PC-3 (cell line): ENCODE measurements around the gene ASTN2. TPM values are rescaled to one million over a fixed set of nuclear protein-coding genes. Genes with fewer than 3 reads are reported as not detected.

Experiments used
- ATAC-seq: fragments of 200-7000 bp; cut with Tn5 transposase; 2 replicates; pipeline ENCODE4 v1.9.1; 2020; ENCODE audit warnings: mild to moderate bottlenecking, moderate library complexity
- BruUV-seq: library from RNA; stranded (reverse); fragments of 400-500 nt; replicated peaks from 2 replicates; lab custom pipeline; 2021; lab: Mats Ljungman, UMichigan
- CTCF ChIA-PET: fragments of 300-600 bp; sonication (Branson Sonifier 250); formaldehyde crosslinking; loops from one replicate; lab custom pipeline; 2022; ENCODE audit warnings: antibody characterized with exemption; lab: Charles Lee
- POLR2A ChIA-PET: fragments of 300-600 bp; sonication (Branson Sonifier 250); formaldehyde crosslinking; loops from one replicate; lab custom pipeline; 2022; ENCODE audit warnings: antibody characterized with exemption; ENCODE audit not compliant: unreplicated experiment; lab: Charles Lee
- DNase-seq: peaks from one replicate; pipeline ENCODE4 v3.0.0-alpha.2; 2015
- H2AFZ ChIP-seq: fragments of 300-600 bp; sonication (generic); 2 replicates; pipeline ENCODE4 v1.6.0; 2016; ENCODE audit warnings: antibody characterized with exemption, low read length
- H3F3A ChIP-seq: fragments of 300-600 bp; sonication (generic); one replicate; pipeline ENCODE4 v1.6.0; 2017; ENCODE audit warnings: antibody characterized with exemption, low read length, control low read depth, mild to moderate bottlenecking; ENCODE audit not compliant: unreplicated experiment
- H3K27ac ChIP-seq: fragments of 300-600 bp; sonication (generic); 2 replicates; pipeline ENCODE4 v1.5.1; 2016; ENCODE audit warnings: mild to moderate bottlenecking, low read length
- H3K27me3 ChIP-seq: fragments of 300-600 bp; sonication (generic); 2 replicates; pipeline ENCODE4 v1.6.1; 2016; ENCODE audit warnings: low read length, mixed read lengths
- H3K36me3 ChIP-seq: fragments of 300-600 bp; sonication (generic); 2 replicates; pipeline ENCODE4 v1.6.1; 2016; ENCODE audit warnings: low read depth, mixed run types, low read length, mixed read lengths
- H3K4me1 ChIP-seq: fragments of 300-600 bp; sonication (generic); 2 replicates; pipeline ENCODE4 v1.5.1; 2016; ENCODE audit warnings: low read length; ENCODE audit not compliant: insufficient read depth
- H3K4me2 ChIP-seq: fragments of 300-600 bp; sonication (generic); 2 replicates; pipeline ENCODE4 v1.6.0; 2016; ENCODE audit warnings: low read length
- H3K4me3 ChIP-seq: fragments of 300-600 bp; sonication (generic); 2 replicates; pipeline ENCODE4 v1.5.1; 2016; ENCODE audit warnings: mild to moderate bottlenecking, low read length, mixed read lengths
- H3K79me2 ChIP-seq: fragments of 300-600 bp; sonication (generic); 2 replicates; pipeline ENCODE4 v1.6.1; 2017; ENCODE audit warnings: low read length, mixed read lengths
- H3K9ac ChIP-seq: fragments of 300-600 bp; sonication (generic); 2 replicates; pipeline ENCODE4 v1.6.0; 2016; ENCODE audit warnings: mild to moderate bottlenecking, low read length
- H3K9me2 ChIP-seq: fragments of 300-600 bp; sonication (generic); replicated peaks from 2 replicates; pipeline ENCODE4 v1.6.1; 2016; ENCODE audit warnings: mixed run types, low read length, mixed read lengths
- H3K9me3 ChIP-seq: fragments of 300-600 bp; sonication (generic); 2 replicates; pipeline ENCODE4 v1.6.1; 2016; ENCODE audit warnings: low read length, mixed read lengths
- H4K20me1 ChIP-seq: fragments of 300-600 bp; sonication (generic); 2 replicates; pipeline ENCODE4 v1.6.1; 2016; ENCODE audit warnings: low read length, mixed read lengths
- EZH2 ChIP-seq: fragments of 300-600 bp; sonication (generic); IDR thresholded peaks from one replicate; pipeline ENCODE4 v1.6.1; 2017; ENCODE audit warnings: antibody characterized with exemption, mild to moderate bottlenecking, low read length; ENCODE audit not compliant: unreplicated experiment
- EZH2phosphoT487 ChIP-seq: fragments of 300-600 bp; sonication (generic); IDR thresholded peaks from 2 replicates; pipeline ENCODE4 v1.6.1; 2018; ENCODE audit warnings: mild to moderate bottlenecking, antibody characterized with exemption, low read length, borderline replicate concordance
- intact Hi-C: fragments of 100-400 bp; cut with micrococcal nuclease; formaldehyde crosslinking; loops from 2 replicates; pipeline ENCODE4 v1.9.0; 2023
- total RNA-seq: library from RNA; depleted of rRNA; stranded (reverse); fragments of >200 nt; gene quantifications from 2 replicates; pipeline ENCODE4 v1.2.3, GENCODE V29; 2014
- TF ChIP-seq, protein P1 (sequence below): fragments of 300-600 bp; sonication (generic); conservative IDR thresholded peaks from 2 replicates; pipeline ENCODE4 v1.5.1; 2017; ENCODE audit warnings: antibody characterized with exemption, low read depth, mild to moderate bottlenecking, low read length

The ASTN2 gene
- total RNA-seq, 1 experiment from 2014 or later, result 3.5 TPM

DNA sequence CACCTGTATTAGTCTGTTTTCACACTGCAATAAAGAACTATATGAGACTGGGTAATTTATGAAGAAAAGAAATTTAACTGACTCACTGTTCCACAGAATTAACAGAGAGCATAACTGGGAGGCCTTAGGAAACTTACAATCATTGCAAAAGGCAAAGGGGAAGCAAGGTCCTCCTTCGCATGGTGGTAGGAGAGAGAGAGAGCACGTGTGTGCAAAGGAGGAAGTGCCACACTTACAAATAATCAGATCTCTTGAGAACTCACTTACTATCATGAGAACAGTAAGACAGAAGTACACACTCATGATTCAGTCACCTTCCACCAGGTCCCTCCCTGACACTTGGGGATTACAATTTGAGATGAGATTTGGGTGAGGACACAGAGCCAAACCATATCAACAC lies 469.0 kb downstream of the ASTN2 start:
- ATAC-seq, result no peak
- CTCF ChIA-PET, result no interaction called here
- intact Hi-C loops, result no loop called here

DNA sequence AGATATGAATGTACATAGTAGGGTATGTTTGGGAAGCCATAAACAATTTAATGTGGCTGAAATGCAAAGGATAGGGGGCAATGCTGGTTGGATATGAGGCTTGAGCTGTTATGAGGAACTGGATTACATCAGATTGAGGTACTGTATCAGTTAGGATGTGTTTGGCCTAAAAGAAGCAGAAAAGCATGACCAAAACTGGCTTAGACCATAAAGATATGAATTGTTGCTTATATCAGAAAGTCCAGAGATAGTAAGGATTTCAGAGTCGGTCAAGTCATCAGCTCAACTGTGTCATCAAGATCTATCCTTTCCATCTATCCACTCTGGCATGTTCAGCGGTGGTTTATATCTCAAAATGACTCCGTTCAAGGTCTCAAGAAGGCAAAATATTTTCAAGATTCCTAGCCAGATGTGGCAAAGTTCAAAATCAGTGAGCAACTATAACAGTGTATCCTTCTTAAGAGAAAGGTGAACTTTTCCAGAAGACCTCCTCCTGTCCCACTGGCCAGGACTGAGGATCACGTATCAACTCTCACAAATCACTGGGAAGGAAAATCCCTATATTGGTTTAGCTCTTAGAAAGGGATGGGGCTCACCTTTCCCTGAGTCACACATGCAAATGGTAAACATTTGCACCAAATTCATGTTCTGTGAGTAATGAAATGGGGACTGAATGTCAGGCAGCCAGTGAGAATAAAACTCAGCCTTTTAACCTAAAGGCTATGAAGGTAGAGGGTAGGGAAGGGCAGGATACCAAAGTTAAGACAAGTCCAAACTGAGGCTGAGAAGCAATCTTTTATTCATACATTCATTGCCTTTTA lies 469.9 kb downstream of the ASTN2 start:
- intact Hi-C loops, result no loop called here
- 0 out of 2 replicates have a peak overlapping the region, but pooled peaks have one; percentile 25 for H3K4me2 ChIP-seq
- H2AFZ ChIP-seq, result no peak overlapping the region
- peaks cover 16% of the 10 kb centered on the region for H3K4me1 ChIP-seq
- H3K9me2 ChIP-seq, result no peaks in the 10 kb centered on the region
- H3K4me3 ChIP-seq, result no peak overlapping the region
- no peak overlapping the region for H3K9ac ChIP-seq
- POLR2A ChIA-PET, result no interaction called here
- TF ChIP-seq, protein P1, sequence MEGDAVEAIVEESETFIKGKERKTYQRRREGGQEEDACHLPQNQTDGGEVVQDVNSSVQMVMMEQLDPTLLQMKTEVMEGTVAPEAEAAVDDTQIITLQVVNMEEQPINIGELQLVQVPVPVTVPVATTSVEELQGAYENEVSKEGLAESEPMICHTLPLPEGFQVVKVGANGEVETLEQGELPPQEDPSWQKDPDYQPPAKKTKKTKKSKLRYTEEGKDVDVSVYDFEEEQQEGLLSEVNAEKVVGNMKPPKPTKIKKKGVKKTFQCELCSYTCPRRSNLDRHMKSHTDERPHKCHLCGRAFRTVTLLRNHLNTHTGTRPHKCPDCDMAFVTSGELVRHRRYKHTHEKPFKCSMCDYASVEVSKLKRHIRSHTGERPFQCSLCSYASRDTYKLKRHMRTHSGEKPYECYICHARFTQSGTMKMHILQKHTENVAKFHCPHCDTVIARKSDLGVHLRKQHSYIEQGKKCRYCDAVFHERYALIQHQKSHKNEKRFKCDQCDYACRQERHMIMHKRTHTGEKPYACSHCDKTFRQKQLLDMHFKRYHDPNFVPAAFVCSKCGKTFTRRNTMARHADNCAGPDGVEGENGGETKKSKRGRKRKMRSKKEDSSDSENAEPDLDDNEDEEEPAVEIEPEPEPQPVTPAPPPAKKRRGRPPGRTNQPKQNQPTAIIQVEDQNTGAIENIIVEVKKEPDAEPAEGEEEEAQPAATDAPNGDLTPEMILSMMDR, result no peak
- TF ChIP-seq EZH2, result no peak
- TF ChIP-seq EZH2phosphoT487, result no peak
- DNase-seq, result peak; percentile 62
- BruUV-seq, result no TSS peak
- peak overlapping the region; percentile 39 for H3K27ac ChIP-seq
- CTCF ChIA-PET, result no interaction called here
- no peaks in the 10 kb centered on the region for H3K9me3 ChIP-seq
- no peaks in the 10 kb centered on the region for H3K27me3 ChIP-seq
- H4K20me1 ChIP-seq, result no peaks in the 10 kb centered on the region
- H3K36me3 ChIP-seq, result no peaks in the 10 kb centered on the region
- H3K79me2 ChIP-seq, result no peaks in the 10 kb centered on the region
- no peaks in the 10 kb centered on the region for H3F3A ChIP-seq
- no peak for ATAC-seq

More for the DNA sequence above, 469.0 kb downstream of the ASTN2 start:
- Histone ChIP-seq H3K9ac (no peak overlapping the region), H2AFZ (no peak overlapping the region; the same call in 1 of the 2 replicates), H3K4me1 (peaks cover 12% of the 10 kb centered on the region), H3F3A (no peaks in the 10 kb centered on the region), H3K4me3 (no peak overlapping the region), H3K9me3 (no peaks in the 10 kb centered on the region), H3K27me3 (no peaks in the 10 kb centered on the region), H3K9me2 (no peaks in the 10 kb centered on the region), H3K4me2 (no peak overlapping the region), H4K20me1 (no peaks in the 10 kb centered on the region), H3K27ac (peak overlapping the region; percentile 39; the same call in 1 of the 2 replicates), H3K36me3 (no peaks in the 10 kb centered on the region), H3K79me2 (no peaks in the 10 kb centered on the region)
- BruUV-seq, result no TSS peak
- TF ChIP-seq EZH2phosphoT487, result no peak
- no peak for DNase-seq
- POLR2A ChIA-PET, result no interaction called here

DNA sequence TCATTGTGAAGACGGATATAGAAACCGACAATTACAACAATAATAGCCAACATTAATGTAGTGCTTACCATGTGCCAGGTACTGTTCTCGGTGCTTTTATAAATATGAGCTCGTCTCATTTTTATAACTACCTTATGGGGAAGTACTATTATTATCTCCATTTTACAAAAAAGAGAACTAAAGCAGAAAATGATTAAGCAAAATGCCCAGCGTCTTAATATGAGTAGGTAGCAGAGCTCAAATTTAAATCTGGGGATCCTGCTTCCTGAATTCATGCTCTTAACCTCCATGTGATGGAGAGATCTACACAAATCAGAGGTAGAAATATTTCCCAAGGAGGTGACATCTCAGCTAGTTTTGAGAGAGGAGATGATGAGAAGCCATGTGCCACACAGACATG lies 470.9 kb downstream of the ASTN2 start:
- no peaks in the 10 kb centered on the region for H3F3A ChIP-seq
- ChIA-PET POLR2A (no interaction called here), CTCF (no interaction called here)
- no peak overlapping the region for H3K27ac ChIP-seq
- H3K4me2 ChIP-seq, result no peak overlapping the region
- TF ChIP-seq, protein P1, result no peak
- TF ChIP-seq EZH2 (no peak), EZH2phosphoT487 (no peak)
- H4K20me1 ChIP-seq, result no peaks in the 10 kb centered on the region
- H3K27me3 ChIP-seq, result no peaks in the 10 kb centered on the region
- H3K4me1 ChIP-seq, result peaks cover 19% of the 10 kb centered on the region
- intact Hi-C loops, result no loop called here
- H3K9me2 ChIP-seq, result no peaks in the 10 kb centered on the region
- DNase-seq (no peak), ATAC-seq (no peak)
- H3K9ac ChIP-seq, result no peak overlapping the region
- H3K9me3 ChIP-seq, result no peaks in the 10 kb centered on the region
- no peak overlapping the region for H3K4me3 ChIP-seq
- no peaks in the 10 kb centered on the region for H3K79me2 ChIP-seq
- H2AFZ ChIP-seq, result no peak overlapping the region
- BruUV-seq, result no TSS peak
- no peaks in the 10 kb centered on the region for H3K36me3 ChIP-seq
